Prostate gland (tissue), 2 donors: ENCODE data around the gene PRKAG2.

ENCODE experiments used
- CTCF ChIP-seq, 4 experiments: fragments of 200-600 bp in 2 of 4; fragments of 450-650 bp in 2 of 4; sonication (generic) in 2 of 4; IDR thresholded peaks; 1 replicate in 3 of 4; 2 replicates in 1 of 4; pipeline ENCODE4 v1.5.1; 2016 to 2019; ENCODE audit warnings: antibody characterized with exemption in 4 of 4, mild to moderate bottlenecking in 2 of 4, moderate library complexity in 2 of 4
- POLR2A ChIP-seq: fragments of 450-650 bp; IDR thresholded peaks from one replicate; pipeline ENCODE4 v1.6.1; 2016; ENCODE audit warnings: antibody characterized with exemption, mild to moderate bottlenecking

- TF ChIP-seq CTCF (IDR thresholded peaks at IDR 0.05) (no peak), POLR2A (no peak)
Observed at GRCh38 chr7:151634643-151635042, 242.3 kb downstream of the PRKAG2 start.
